Measurements from ENCODE around the gene ZC3H12A. TPM values are rescaled to one million over a fixed set of nuclear protein-coding genes. Genes with fewer than 3 reads are reported as not detected.

ZC3H12A gene
- total RNA-seq: 100 to 1,000 TPM; 219 to 366 (median 289) TPM
- total RNA-seq (2013): 33.3 TPM

DNA sequence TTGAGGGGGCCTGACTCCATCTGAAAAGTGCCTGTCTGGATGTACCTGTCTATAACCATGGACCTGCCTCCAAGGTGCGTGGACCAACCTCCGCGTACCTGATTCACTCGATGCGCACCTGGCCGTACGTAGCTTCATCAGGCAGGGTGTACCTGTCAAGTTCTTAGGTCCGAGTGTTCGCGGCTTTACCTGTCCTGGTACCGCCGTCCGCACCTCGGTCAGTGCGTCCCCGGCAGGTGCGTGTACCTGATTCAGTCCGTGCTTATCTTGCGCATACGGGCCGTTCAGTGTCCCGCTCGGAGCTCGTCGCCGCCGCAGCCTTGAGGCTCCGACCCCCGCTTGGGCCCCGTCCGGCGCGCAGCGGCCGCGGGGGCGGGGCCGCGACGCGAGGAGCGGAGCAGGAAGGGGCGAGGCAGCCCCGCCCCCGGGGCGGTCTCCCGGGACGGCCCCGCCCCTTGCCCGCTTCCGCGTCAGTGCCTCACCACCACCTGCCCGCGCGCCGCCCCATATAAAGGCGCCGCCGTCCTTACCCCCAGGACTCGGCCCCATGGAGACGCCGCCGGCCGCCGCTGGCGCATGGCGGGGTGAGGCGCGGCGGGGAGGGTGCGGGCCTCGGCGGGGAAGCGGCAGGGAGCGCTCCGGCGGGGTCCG is at the start of gene ZC3H12A:
Gene ZC3H12A (plus strand): TSS at position 535 of the 651 bp plus-strand sequence. CDS start 917 bp downstream, outside the sequence.
- Histone ChIP-seq H3K27me3 (ENCODE audit: control insufficient read depth, insufficient read depth, low read length) (no peaks in the 10 kb centered on the region), H3K36me3 (ENCODE audit: control insufficient read depth, insufficient read depth, low read length) (peaks cover 26% of the 10 kb centered on the region), H3K4me3 (ENCODE audit: low read length) (peak within 1 kb of the TSS; percentile 93), H3K4me1 (ENCODE audit: control insufficient read depth, insufficient read depth, low read length) (peaks cover 75% of the 10 kb centered on the region), H3K27ac (ENCODE audit: low read length) (peak within 1 kb of the TSS; percentile 99), H3K9me3 (ENCODE audit: control insufficient read depth, insufficient read depth, low read length) (no peaks in the 10 kb centered on the region)
- WGBS (ENCODE audit: insufficient coverage): under 1% methylated on average over 76 of the region's 78 CpGs
- Mint-ChIP-seq H3K27me3 (ENCODE audit: low read depth in 2 of 2) (no peaks in the 10 kb centered on the region), H3K27ac (peak within 1 kb of the TSS; percentile 99 to 100), H3K9me3 (no peaks in the 10 kb centered on the region), H3K4me3 (peak within 1 kb of the TSS; percentile 95), H3K4me1 (peaks cover 65 to 75% of the 10 kb centered on the region in 2 donors), H3K36me3 (no peaks in the 10 kb centered on the region)
- intact Hi-C loops (cut with micrococcal nuclease): loop anchor here (10.0 kb wide), 1 partner anchor 531 kb away; the partner anchor contains the start of gene FHL3
- peak; percentile 49 to 83 (median 66) for ATAC-seq
- peak; percentile 96 to 97 for DNase-seq
- TF ChIP-seq, protein P1, sequence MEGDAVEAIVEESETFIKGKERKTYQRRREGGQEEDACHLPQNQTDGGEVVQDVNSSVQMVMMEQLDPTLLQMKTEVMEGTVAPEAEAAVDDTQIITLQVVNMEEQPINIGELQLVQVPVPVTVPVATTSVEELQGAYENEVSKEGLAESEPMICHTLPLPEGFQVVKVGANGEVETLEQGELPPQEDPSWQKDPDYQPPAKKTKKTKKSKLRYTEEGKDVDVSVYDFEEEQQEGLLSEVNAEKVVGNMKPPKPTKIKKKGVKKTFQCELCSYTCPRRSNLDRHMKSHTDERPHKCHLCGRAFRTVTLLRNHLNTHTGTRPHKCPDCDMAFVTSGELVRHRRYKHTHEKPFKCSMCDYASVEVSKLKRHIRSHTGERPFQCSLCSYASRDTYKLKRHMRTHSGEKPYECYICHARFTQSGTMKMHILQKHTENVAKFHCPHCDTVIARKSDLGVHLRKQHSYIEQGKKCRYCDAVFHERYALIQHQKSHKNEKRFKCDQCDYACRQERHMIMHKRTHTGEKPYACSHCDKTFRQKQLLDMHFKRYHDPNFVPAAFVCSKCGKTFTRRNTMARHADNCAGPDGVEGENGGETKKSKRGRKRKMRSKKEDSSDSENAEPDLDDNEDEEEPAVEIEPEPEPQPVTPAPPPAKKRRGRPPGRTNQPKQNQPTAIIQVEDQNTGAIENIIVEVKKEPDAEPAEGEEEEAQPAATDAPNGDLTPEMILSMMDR (IDR thresholded peaks at IDR 0.05): no peak

DNA sequence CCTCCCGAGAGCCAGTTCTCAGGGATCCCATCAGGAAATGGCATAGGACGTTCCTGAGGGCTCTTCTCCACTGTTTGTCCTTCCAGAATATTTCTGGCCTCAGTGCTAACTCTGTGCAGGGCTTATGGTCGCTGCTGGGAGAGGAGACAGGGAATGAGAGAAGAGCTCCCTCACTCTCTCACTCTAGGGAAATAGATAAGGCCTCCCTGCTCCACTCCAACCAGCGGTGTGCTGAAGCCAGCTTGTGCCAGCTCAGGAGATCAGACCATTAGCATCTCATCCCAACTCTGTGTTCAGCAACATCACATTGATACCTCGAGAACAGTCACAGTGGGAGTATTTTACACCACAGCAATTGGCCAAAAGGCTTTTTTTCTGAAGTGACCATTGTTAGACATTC is 49.2 kb upstream of the ZC3H12A start:
- H3K4me1 Mint-ChIP-seq: peaks cover 0 to 7% of the 10 kb centered on the region in 2 donors
- WGBS (ENCODE audit: insufficient coverage): 55% methylated on average over 5 of the region's 5 CpGs
- H3K4me3 Mint-ChIP-seq: no peak overlapping the region
- Histone ChIP-seq H3K4me1 (ENCODE audit: control insufficient read depth, insufficient read depth, low read length) (no peaks in the 10 kb centered on the region), H3K36me3 (ENCODE audit: control insufficient read depth, insufficient read depth, low read length) (no peaks in the 10 kb centered on the region), H3K27ac (ENCODE audit: low read length) (no peak overlapping the region), H3K9me3 (ENCODE audit: control insufficient read depth, insufficient read depth, low read length) (no peaks in the 10 kb centered on the region), H3K4me3 (ENCODE audit: low read length) (no peak overlapping the region), H3K27me3 (ENCODE audit: control insufficient read depth, insufficient read depth, low read length) (no peaks in the 10 kb centered on the region)
- no peak overlapping the region for H3K27ac Mint-ChIP-seq
- H3K9me3 Mint-ChIP-seq: no peaks in the 10 kb centered on the region
- DNase-seq (no peak), ATAC-seq (no peak)
- no peaks in the 10 kb centered on the region for H3K36me3 Mint-ChIP-seq
- TF ChIP-seq, protein P1 (IDR thresholded peaks at IDR 0.05): no peak
- peaks cover 19% of the 10 kb centered on the region in 2 donors for H3K27me3 Mint-ChIP-seq (ENCODE audit: low read depth in 2 of 2)
- intact Hi-C loops (cut with micrococcal nuclease): no loop called here

DNA sequence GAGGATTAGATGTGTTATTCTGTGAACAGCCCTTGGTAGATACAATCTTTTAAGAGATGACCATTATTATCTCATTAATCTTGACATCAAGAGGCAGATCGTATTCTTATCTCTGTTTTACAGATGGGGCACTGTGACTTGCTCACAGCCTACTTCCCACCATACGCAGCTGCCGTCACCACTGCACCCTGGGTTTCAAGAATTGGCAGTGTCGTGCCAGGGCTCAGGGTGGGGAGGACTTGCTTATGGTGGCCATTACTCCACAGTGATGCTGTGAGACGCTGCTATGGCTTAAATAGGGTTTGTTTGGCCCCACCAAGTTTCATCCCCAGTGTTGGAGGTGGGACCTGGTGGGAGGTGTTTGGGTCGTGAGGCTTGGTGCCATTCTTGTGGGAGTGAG is 45.4 kb upstream of the ZC3H12A start:
- Mint-ChIP-seq H3K36me3 (no peaks in the 10 kb centered on the region), H3K27ac (no peak overlapping the region), H3K4me3 (no peak overlapping the region), H3K9me3 (no peaks in the 10 kb centered on the region), H3K27me3 (ENCODE audit: low read depth in 2 of 2) (peaks cover 6 to 11% of the 10 kb centered on the region in 2 donors), H3K4me1 (no peaks in the 10 kb centered on the region)
- 44% methylated on average over 5 of the region's 6 CpGs for WGBS (ENCODE audit: insufficient coverage)
- Histone ChIP-seq H3K27me3 (ENCODE audit: control insufficient read depth, insufficient read depth, low read length) (no peaks in the 10 kb centered on the region), H3K4me1 (ENCODE audit: control insufficient read depth, insufficient read depth, low read length) (no peaks in the 10 kb centered on the region), H3K27ac (ENCODE audit: low read length) (no peak overlapping the region), H3K9me3 (ENCODE audit: control insufficient read depth, insufficient read depth, low read length) (no peaks in the 10 kb centered on the region), H3K36me3 (ENCODE audit: control insufficient read depth, insufficient read depth, low read length) (no peaks in the 10 kb centered on the region), H3K4me3 (ENCODE audit: low read length) (no peak overlapping the region)
- DNase-seq (no peak), ATAC-seq (peak in 1 of 3 donors; percentile 71)
- TF ChIP-seq, protein P1 (IDR thresholded peaks at IDR 0.05): no peak
- intact Hi-C loops (cut with micrococcal nuclease): no loop called here

Measured in natural killer cell (primary cell).